Cardiac muscle cell (in vitro differentiated cells and primary cell): Measurements from ENCODE around the gene DERL2. TPM values are rescaled to one million over a fixed set of nuclear protein-coding genes. Genes with fewer than 3 reads are reported as not detected.

Experiments
- DNase-seq, 2 donors: peaks; one replicate each; pipeline versions ENCODE4 v3.0.0 to v3.0.0-alpha.2; 2010 to 2017; ENCODE audit warnings: low read depth in 1 of 2, low spot score in 1 of 2
- H3K27ac ChIP-seq: fragments of 200-600 bp; sonication (generic); 2 replicates; pipeline ENCODE4 v1.5.1; 2016
- H3K27me3 ChIP-seq: fragments of 200-600 bp; sonication (generic); 2 replicates; pipeline ENCODE4 v1.6.0; 2016; ENCODE audit warnings: control low read depth
- H3K36me3 ChIP-seq: fragments of 200-600 bp; sonication (generic); 2 replicates; pipeline ENCODE4 v1.5.1; 2016; ENCODE audit warnings: control low read depth
- H3K4me1 ChIP-seq: fragments of 200-600 bp; sonication (generic); 2 replicates; pipeline ENCODE4 v1.8.1; 2017; ENCODE audit warnings: low read depth, mild to moderate bottlenecking, mixed run types
- H3K4me3 ChIP-seq: fragments of 200-600 bp; sonication (generic); 2 replicates; pipeline ENCODE4 v1.5.1; 2016; ENCODE audit warnings: mild to moderate bottlenecking
- H3K9me3 ChIP-seq: fragments of 200-600 bp; sonication (generic); 2 replicates; pipeline ENCODE4 v1.5.1; 2017; ENCODE audit warnings: low read depth, mild to moderate bottlenecking, control low read depth
- polyA plus RNA-seq: library from polyadenylated mRNA; unstranded; fragments of >200 nt; fragmentation: Nextera tagmentation; extraction: Ambion mirVana; gene quantifications from 2 replicates; pipeline ENCODE4 v1.2.1, GENCODE V29; 2016
- total RNA-seq: library from RNA; depleted of rRNA; stranded (reverse); fragments of >200 nt; gene quantifications from 2 replicates; pipeline ENCODE4 v1.2.3, GENCODE V29; 2016
- TF ChIP-seq, protein P1 (sequence below): IDR thresholded peaks from 2 replicates; pipeline ENCODE4 v1.5.1; 2012; ENCODE audit warnings: low read depth, mild to moderate bottlenecking, low read length

DERL2 gene
- total and polyA plus RNA-seq, 2 experiments from 2014 or later: 30.4 to 73.5 TPM

DNA sequence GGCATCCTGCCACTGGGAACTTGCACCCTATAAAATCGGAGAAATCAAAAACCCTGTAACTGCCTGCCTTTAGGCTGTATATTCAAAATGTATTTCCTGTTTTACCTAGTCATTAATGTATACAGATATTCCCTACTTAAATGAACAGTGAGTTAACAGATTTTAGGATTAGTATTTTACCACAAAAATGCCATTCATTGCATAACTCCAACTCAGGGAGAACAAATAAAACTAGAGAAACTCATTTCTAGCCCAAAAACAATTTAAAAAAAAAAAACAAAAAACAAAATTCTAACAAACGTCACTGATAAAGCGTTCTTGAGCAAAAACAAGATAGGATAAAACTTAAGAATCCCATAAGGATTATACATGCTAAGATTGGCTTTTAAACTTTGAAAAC is 13.5 kb downstream of the DERL2 start:
- Histone ChIP-seq H3K9me3 (no peaks in the 10 kb centered on the region), H3K27me3 (no peaks in the 10 kb centered on the region), H3K4me1 (no peaks in the 10 kb centered on the region), H3K27ac (no peak overlapping the region), H3K36me3 (peaks cover 38% of the 10 kb centered on the region), H3K4me3 (no peak overlapping the region)
- peak in 1 of 2 donors; percentile 4 for DNase-seq
- TF ChIP-seq, protein P1, sequence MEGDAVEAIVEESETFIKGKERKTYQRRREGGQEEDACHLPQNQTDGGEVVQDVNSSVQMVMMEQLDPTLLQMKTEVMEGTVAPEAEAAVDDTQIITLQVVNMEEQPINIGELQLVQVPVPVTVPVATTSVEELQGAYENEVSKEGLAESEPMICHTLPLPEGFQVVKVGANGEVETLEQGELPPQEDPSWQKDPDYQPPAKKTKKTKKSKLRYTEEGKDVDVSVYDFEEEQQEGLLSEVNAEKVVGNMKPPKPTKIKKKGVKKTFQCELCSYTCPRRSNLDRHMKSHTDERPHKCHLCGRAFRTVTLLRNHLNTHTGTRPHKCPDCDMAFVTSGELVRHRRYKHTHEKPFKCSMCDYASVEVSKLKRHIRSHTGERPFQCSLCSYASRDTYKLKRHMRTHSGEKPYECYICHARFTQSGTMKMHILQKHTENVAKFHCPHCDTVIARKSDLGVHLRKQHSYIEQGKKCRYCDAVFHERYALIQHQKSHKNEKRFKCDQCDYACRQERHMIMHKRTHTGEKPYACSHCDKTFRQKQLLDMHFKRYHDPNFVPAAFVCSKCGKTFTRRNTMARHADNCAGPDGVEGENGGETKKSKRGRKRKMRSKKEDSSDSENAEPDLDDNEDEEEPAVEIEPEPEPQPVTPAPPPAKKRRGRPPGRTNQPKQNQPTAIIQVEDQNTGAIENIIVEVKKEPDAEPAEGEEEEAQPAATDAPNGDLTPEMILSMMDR: no peak

DNA sequence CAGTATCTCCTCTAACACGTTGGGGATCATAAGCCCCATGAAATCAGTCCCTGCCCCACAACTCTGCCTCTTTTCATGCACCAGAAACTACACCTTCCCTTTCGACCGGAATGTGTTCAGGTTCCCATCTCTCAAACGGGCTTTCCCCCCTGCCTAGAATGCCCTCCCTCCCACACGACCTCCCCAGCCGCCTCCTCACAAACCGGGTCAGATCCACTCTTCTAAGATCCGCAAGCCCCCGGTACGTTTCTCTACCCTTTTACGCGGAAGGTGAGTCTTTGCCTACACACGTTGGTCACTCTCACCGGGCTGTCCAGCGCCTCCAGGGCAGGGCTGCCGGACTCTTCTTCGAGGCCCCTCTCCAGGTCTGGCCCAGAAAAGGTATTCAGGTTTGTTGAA is 17.9 kb downstream of the DERL2 start:
- peak overlapping the region; percentile 50 for H3K4me3 ChIP-seq
- H3K36me3 ChIP-seq: peaks cover 4% of the 10 kb centered on the region
- H3K4me1 ChIP-seq: peaks cover 5% of the 10 kb centered on the region
- no peak for DNase-seq
- H3K27ac ChIP-seq: peak overlapping the region; percentile 49
- no peaks in the 10 kb centered on the region for H3K27me3 ChIP-seq
- TF ChIP-seq, protein P1: no peak
- H3K9me3 ChIP-seq: no peaks in the 10 kb centered on the region

DNA sequence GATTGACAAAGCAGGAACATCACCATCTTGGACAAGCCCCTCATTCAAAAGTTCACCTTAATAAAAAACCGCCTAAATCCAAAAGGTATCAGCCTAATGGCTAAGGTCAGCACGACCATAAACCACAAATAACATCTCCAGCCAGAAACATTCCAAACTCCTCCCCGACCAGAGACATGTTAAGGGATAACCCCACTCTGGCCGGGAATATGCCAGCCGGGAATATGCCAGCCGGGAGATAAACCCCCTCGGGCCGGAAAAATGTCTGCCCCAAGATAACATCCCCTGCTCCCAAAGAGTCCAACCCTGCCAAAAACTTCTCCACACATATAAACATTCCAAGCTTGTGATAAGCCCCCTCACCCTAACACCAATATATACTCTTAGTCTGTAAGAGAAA is 18.6 kb downstream of the DERL2 start:
- Histone ChIP-seq H3K9me3 (no peaks in the 10 kb centered on the region), H3K27ac (no peak overlapping the region)
- TF ChIP-seq, protein P1: no peak

DNA sequence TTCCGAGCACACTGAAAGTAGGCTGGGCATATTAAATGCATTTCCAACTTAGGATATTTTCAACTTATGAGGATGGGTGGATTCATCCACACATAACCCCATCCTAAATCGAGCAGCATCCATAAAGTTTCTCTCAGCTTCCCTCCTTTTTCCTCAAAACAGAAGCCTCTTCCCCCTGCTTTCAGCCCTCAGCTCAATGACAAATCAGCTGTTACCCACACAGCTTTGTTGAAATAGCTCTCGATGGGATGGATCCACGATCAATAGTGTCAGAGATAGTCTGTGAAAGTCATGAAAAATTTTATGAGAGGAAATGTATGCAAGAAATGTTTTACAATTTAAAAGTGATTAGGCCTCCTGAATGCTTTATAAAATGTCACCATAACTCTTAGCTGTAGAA is 19.7 kb downstream of the DERL2 start:
- H3K27me3 ChIP-seq: no peaks in the 10 kb centered on the region
- TF ChIP-seq, protein P1: no peak
- peaks cover 5% of the 10 kb centered on the region for H3K4me1 ChIP-seq
- no peak overlapping the region for H3K4me3 ChIP-seq
- DNase-seq: no peak
- no peak overlapping the region for H3K27ac ChIP-seq
- H3K9me3 ChIP-seq: no peaks in the 10 kb centered on the region
- H3K36me3 ChIP-seq: no peaks in the 10 kb centered on the region

More for the DNA sequence above, 18.6 kb downstream of the DERL2 start:
- peak in 1 of 2 donors; percentile 12 for DNase-seq
- Histone ChIP-seq H3K4me3 (peak overlapping the region; percentile 50), H3K4me1 (peaks cover 5% of the 10 kb centered on the region), H3K27me3 (no peaks in the 10 kb centered on the region), H3K36me3 (no peaks in the 10 kb centered on the region)

DNA sequence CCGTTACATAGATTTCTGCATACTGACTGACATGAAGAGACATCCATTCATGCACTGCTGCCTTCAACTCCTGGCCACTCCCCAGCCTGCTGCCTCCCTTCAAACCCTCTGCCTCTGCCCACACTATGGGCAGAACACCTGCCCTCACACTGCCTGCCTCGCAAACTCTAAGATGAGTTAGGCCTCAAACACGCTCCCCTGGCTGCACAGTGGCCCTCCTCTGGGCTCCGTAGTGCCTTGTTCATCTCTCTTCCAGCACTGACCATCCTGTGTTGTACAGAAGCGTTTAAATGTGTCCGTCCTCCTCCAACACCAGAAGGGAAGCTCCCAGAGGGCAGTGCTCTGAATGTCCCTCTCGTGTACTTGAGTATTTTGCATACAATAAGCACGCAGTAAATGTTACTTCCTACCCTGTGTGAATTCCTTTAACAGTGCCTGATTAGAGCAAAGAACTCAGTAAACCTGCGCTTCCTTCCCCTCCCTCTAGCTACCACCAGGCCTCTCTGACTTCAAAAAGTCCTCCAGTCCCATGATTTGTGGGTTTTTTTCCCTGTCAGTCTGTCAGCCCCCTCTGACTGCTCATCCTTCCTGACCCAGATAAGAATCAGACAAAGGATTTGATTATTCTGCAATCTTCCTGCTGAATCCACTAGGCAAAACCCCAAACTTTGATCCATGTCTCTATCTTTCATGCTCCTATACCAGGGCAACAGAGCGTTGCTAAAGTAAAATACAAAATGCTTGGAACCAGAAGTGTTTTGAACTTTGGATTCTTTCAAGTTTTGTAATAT is 21.1 kb downstream of the DERL2 start:
- Histone ChIP-seq H3K27ac (no peak overlapping the region), H3K36me3 (no peaks in the 10 kb centered on the region), H3K4me3 (no peak overlapping the region), H3K9me3 (no peaks in the 10 kb centered on the region), H3K4me1 (peaks cover 5% of the 10 kb centered on the region), H3K27me3 (no peaks in the 10 kb centered on the region)
- TF ChIP-seq, protein P1: no peak
- DNase-seq: no peak
